ENCODE measurements around the gene OARD1.

Gene OARD1

GRCh38 chr6:41066867-41067304, 5.3 kb downstream of the OARD1 start (continued):
- no peak for TF ChIP-seq ZNF350 (tag by site-specific recombination; IDR thresholded peaks at IDR 0.05)

DNA sequence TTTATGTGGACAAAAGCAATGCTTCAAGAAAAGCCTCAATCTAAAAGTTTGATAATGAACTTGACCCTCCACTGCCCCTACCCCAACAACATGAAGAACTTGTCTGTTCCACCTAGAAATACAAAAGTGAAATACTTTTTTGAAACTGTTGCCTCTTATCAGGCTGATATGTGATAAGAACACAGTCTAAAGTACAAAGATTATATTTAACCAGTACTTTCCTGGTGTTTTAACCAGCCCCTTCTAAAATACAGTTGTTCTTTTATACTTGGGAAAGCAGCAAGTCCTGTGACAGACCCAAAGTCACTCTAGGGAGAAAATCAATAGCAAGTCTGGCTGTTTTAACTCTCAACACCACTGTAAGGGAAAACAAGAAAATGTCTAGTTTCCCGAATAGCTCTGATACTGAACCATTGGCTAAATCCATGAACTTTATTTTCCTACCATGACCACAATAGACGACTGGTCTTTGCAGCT, 6.6 kb downstream of the OARD1 start:
- ChIA-PET CTCF (interaction anchor here (0.6 to 1.3 kb wide), 7 partner anchors 10 to 1717 kb away, joined by 3 to 6 read pairs (median 4); no protein-coding TSS in a partner anchor), POLR2A (no interaction called here)
- no peaks in the 10 kb centered on the region for H3K9me3 ChIP-seq (ENCODE audit: control insufficient read depth, insufficient read depth, low read depth, low read length)
- no peak overlapping the region for H3K4me3 ChIP-seq (ENCODE audit: low read depth, low read length)
- no peak overlapping the region for H3K27ac ChIP-seq (ENCODE audit: extremely low read depth, low read depth, low read length)
- peaks cover 4 to 58% of the 10 kb centered on the region in 2 experiments; a peak in 2 of 3 replicates for H3K36me3 ChIP-seq (ENCODE audit: control insufficient read depth in 2 of 2, insufficient read depth in 1 of 2, low read length in 2 of 2)
- H3K4me1 ChIP-seq (ENCODE audit: control insufficient read depth, insufficient read depth, low read length): no peaks in the 10 kb centered on the region
- TF ChIP-seq ZNF221 (tag by site-specific recombination; IDR thresholded peaks at IDR 0.05; ENCODE audit: borderline replicate concordance) (no peak), ZNF433 (tag by site-specific recombination; IDR thresholded peaks at IDR 0.05; ENCODE audit: low read depth) (no peak), ZNF138 (tag by site-specific recombination; IDR thresholded peaks at IDR 0.05; ENCODE audit: borderline replicate concordance) (no peak), ZNF529 (tag by site-specific recombination; IDR thresholded peaks at IDR 0.05; ENCODE audit: insufficient replicate concordance) (no peak), ZNF426 (tag by site-specific recombination; IDR thresholded peaks at IDR 0.05) (no peak), PRDM6 (tag by site-specific recombination; IDR thresholded peaks at IDR 0.05) (no peak), ZFHX2 (tag by site-specific recombination; conservative IDR thresholded peaks at IDR 0.05) (no peak), ZNF155 (tag by site-specific recombination; IDR thresholded peaks at IDR 0.05) (no peak), ZNF175 (tag by site-specific recombination; IDR thresholded peaks at IDR 0.05) (no peak), ZNF133 (tag by site-specific recombination; IDR thresholded peaks at IDR 0.05) (no peak)

DNA sequence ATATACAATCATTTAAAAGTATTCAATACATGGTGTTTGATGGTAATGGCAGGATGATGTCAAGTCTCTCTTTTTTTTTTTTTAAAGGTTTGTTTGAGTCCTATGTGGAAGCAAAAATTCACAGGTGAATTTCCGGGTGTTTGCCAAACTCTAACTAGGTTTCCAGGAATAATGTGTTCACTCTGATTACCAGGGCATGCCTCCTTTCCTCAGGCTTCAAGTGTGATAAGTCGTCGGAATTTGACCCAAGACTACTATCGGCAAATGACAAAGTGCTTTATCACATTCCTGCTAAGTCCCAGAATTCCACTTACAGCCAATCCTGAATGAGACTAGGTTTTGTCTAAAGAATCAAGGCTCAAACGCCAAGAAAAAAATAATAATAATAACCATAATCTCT, 7.3 kb downstream of the OARD1 start:
- no peak overlapping the region for H3K27ac ChIP-seq (ENCODE audit: extremely low read depth, low read depth, low read length)
- H3K4me1 ChIP-seq (ENCODE audit: control insufficient read depth, insufficient read depth, low read length): no peaks in the 10 kb centered on the region
- POLR2A ChIA-PET: no interaction called here
- H3K36me3 ChIP-seq (ENCODE audit: control insufficient read depth in 2 of 2, insufficient read depth in 1 of 2, low read length in 2 of 2): peaks cover 4 to 57% of the 10 kb centered on the region in 2 experiments; a peak in 2 of 3 replicates
- no peaks in the 10 kb centered on the region for H3K9me3 ChIP-seq (ENCODE audit: control insufficient read depth, insufficient read depth, low read depth, low read length)
- no peak for TF ChIP-seq ZNF501 (tag by site-specific recombination; IDR thresholded peaks at IDR 0.05)
- no peak for TF ChIP-seq ZNF211 (tag by site-specific recombination; IDR thresholded peaks at IDR 0.05; ENCODE audit: low read depth)
- TF ChIP-seq ZNF837 (tag by site-specific recombination; IDR thresholded peaks at IDR 0.05): no peak
- no peak for TF ChIP-seq ZNF544 (tag by site-specific recombination; IDR thresholded peaks at IDR 0.05)
- no peak for TF ChIP-seq ZNF610 (tag by site-specific recombination; IDR thresholded peaks at IDR 0.05; ENCODE audit: borderline replicate concordance)
- no peak for TF ChIP-seq ZNF366 (tag by site-specific recombination; conservative IDR thresholded peaks at IDR 0.05)
- CTCF ChIA-PET: interaction anchor here (0.6 to 2.7 kb wide), 7 partner anchors 14 to 947 kb away, joined by 3 to 13 read pairs (median 3); no protein-coding TSS in a partner anchor
- no peak overlapping the region for H3K4me3 ChIP-seq (ENCODE audit: low read depth, low read length)

GRCh38 chr6:41063884-41064285, 8.3 kb downstream of the OARD1 start:
- CTCF ChIA-PET: interaction anchor here (0.6 to 2.7 kb wide), 8 partner anchors 9 to 652 kb away, joined by 3 to 13 read pairs (median 3); partner anchors contain the start of gene UNC5CL

More at GRCh38 chr6:41063884-41064285, 8.3 kb downstream of the OARD1 start:
- Histone ChIP-seq H3K36me3 (ENCODE audit: control insufficient read depth in 2 of 2, insufficient read depth in 1 of 2, low read length in 2 of 2) (peaks cover 4 to 51% of the 10 kb centered on the region in 2 experiments; a peak in 2 of 3 replicates), H3K9me3 (ENCODE audit: control insufficient read depth, insufficient read depth, low read depth, low read length) (no peaks in the 10 kb centered on the region), H3K4me3 (ENCODE audit: low read depth, low read length) (no peak overlapping the region), H3K4me1 (ENCODE audit: control insufficient read depth, insufficient read depth, low read length) (no peaks in the 10 kb centered on the region), H3K27ac (ENCODE audit: extremely low read depth, low read depth, low read length) (no peak overlapping the region)
- TF ChIP-seq ZNF548 (tag by site-specific recombination; IDR thresholded peaks at IDR 0.05) (no peak), RBAK (tag by site-specific recombination; IDR thresholded peaks at IDR 0.05) (no peak), ZBTB26 (tag by site-specific recombination; optimal IDR thresholded peaks at IDR 0.05) (no peak)
- POLR2A ChIA-PET: interaction anchor here (1.5 kb wide), 1 partner anchor 9 kb away, joined by 4 read pairs; the partner anchor contains the start of gene NFYA

All from HEK293 (cell line).